Neural crest cell (in vitro differentiated cells): ENCODE data around the gene AUH. TPM values are rescaled to one million over a fixed set of nuclear protein-coding genes. Genes with fewer than 3 reads are reported as not detected.
A peak's percentile ranks its signal among the peaks of the same experiment; 100 is the strongest.

Experiments
- DNase-seq: peaks from one replicate; pipeline ENCODE4 v3.0.0; 2021; ENCODE audit warnings: low read depth, mixed read lengths, low spot score
- H3K27ac Mint-ChIP-seq: one replicate; pipeline ENCODE4 v1.8.0; 2021; ENCODE audit warnings: mild to moderate bottlenecking, mixed read lengths; ENCODE audit not compliant: unreplicated experiment
- H3K27me3 Mint-ChIP-seq: 2 replicates; pipeline ENCODE4 v1.8.0; 2021; ENCODE audit warnings: low read depth, mild to moderate bottlenecking, mixed read lengths
- H3K36me3 Mint-ChIP-seq: 2 replicates; pipeline ENCODE4 v1.8.0; 2021; ENCODE audit warnings: low read depth, mild to moderate bottlenecking, mixed read lengths
- H3K4me1 Mint-ChIP-seq: 2 replicates; pipeline ENCODE4 v1.8.0; 2021; ENCODE audit warnings: mixed read lengths
- H3K4me3 Mint-ChIP-seq: one replicate; pipeline ENCODE4 v1.8.0; 2021; ENCODE audit warnings: mild to moderate bottlenecking, mixed read lengths
- H3K9me3 Mint-ChIP-seq: 2 replicates; pipeline ENCODE4 v1.8.0; 2021; ENCODE audit warnings: mixed read lengths
- CTCF ChIP-seq: fragments of 200-600 bp; sonication (generic); conservative IDR thresholded peaks from 2 replicates; pipeline ENCODE4 v1.5.0; 2021; ENCODE audit warnings: antibody characterized with exemption, mild to moderate bottlenecking
- total RNA-seq: library from RNA; stranded (reverse); gene quantifications from 2 replicates; pipeline ENCODE4 v1.2.1, GENCODE V29; 2021

The AUH gene
- total RNA-seq, 1 donor from 2014 or later = 10.8 TPM

GRCh38 chr9:91208419-91208745 is 153.3 kb downstream of the AUH start:
- H3K27me3 Mint-ChIP-seq = no peaks in the 10 kb centered on the region
- DNase-seq = no peak
- H3K36me3 Mint-ChIP-seq = peaks cover 9% of the 10 kb centered on the region
- TF ChIP-seq CTCF = no peak
- H3K9me3 Mint-ChIP-seq = peaks cover 12% of the 10 kb centered on the region
- H3K27ac Mint-ChIP-seq = peak overlapping the region; percentile 69
- peaks cover 16% of the 10 kb centered on the region for H3K4me1 Mint-ChIP-seq
- H3K4me3 Mint-ChIP-seq = no peak overlapping the region

GRCh38 chr9:91207729-91208418 is 153.8 kb downstream of the AUH start:
- Mint-ChIP-seq H3K9me3 (peaks cover 15% of the 10 kb centered on the region), H3K27me3 (no peaks in the 10 kb centered on the region), H3K4me1 (peaks cover 16% of the 10 kb centered on the region), H3K27ac (peak overlapping the region; percentile 69), H3K4me3 (peak overlapping the region; percentile 8), H3K36me3 (peaks cover 13% of the 10 kb centered on the region)
- TF ChIP-seq CTCF = no peak
- no peak for DNase-seq

- peaks cover 13% of the 10 kb centered on the region for H3K36me3 Mint-ChIP-seq
- no peak overlapping the region for H3K4me3 Mint-ChIP-seq
- peak overlapping the region; percentile 76 for H3K27ac Mint-ChIP-seq
- peaks cover 16% of the 10 kb centered on the region for H3K4me1 Mint-ChIP-seq
- H3K27me3 Mint-ChIP-seq = no peaks in the 10 kb centered on the region
- no peak for DNase-seq
- H3K9me3 Mint-ChIP-seq = peaks cover 15% of the 10 kb centered on the region
- TF ChIP-seq CTCF = no peak
Observed at GRCh38 chr9:91207397-91207728, 154.4 kb downstream of the AUH start.

GRCh38 chr9:91206806-91207205 is 154.9 kb downstream of the AUH start:
- Mint-ChIP-seq H3K27ac (no peak overlapping the region), H3K4me1 (peaks cover 16% of the 10 kb centered on the region), H3K27me3 (no peaks in the 10 kb centered on the region), H3K4me3 (no peak overlapping the region), H3K36me3 (peaks cover 16% of the 10 kb centered on the region), H3K9me3 (peaks cover 19% of the 10 kb centered on the region)
- TF ChIP-seq CTCF = no peak
- no peak for DNase-seq

- no peak for DNase-seq
- peaks cover 19% of the 10 kb centered on the region for H3K36me3 Mint-ChIP-seq
- H3K27me3 Mint-ChIP-seq = no peaks in the 10 kb centered on the region
- H3K4me1 Mint-ChIP-seq = peaks cover 24% of the 10 kb centered on the region
- TF ChIP-seq CTCF = no peak
- H3K4me3 Mint-ChIP-seq = no peak overlapping the region
- H3K27ac Mint-ChIP-seq = no peak overlapping the region
- peaks cover 28% of the 10 kb centered on the region for H3K9me3 Mint-ChIP-seq
Observed at GRCh38 chr9:91202736-91203283, 158.9 kb downstream of the AUH start.
